PC-9 (cell line): Measurements from ENCODE around the gene LMX1A. TPM values are rescaled to one million over a fixed set of nuclear protein-coding genes. Genes with fewer than 3 reads are reported as not detected.

Experiments
- BruUV-seq: library from RNA; stranded (reverse); fragments of 400-500 nt; replicated peaks from 2 replicates; lab custom pipeline; 2021; lab: Mats Ljungman, UMichigan
- CTCF ChIA-PET: fragments of 300-600 bp; sonication (Branson Sonifier 250); formaldehyde crosslinking; loops from one replicate; lab custom pipeline; 2022; ENCODE audit warnings: antibody characterized with exemption; lab: Charles Lee
- POLR2A ChIA-PET: fragments of 300-600 bp; sonication (Branson Sonifier 250); formaldehyde crosslinking; loops from one replicate; lab custom pipeline; 2022; ENCODE audit warnings: antibody characterized with exemption; ENCODE audit not compliant: unreplicated experiment; lab: Charles Lee
- DNase-seq, 2 experiments: peaks; one replicate each; pipeline versions ENCODE4 v3.0.0 to v3.0.0-alpha.2; 2015 to 2022; ENCODE audit warnings: mixed read lengths in 1 of 2
- H2AFZ ChIP-seq: fragments of 200-600 bp; sonication (generic); 2 replicates; pipeline ENCODE4 v1.8.1; 2017; ENCODE audit warnings: antibody characterized with exemption
- H3F3A ChIP-seq: fragments of 200-600 bp; sonication (generic); 2 replicates; pipeline ENCODE4 v1.8.1; 2017; ENCODE audit warnings: antibody characterized with exemption, mild to moderate bottlenecking, low read depth; ENCODE audit not compliant: insufficient read depth
- H3K27ac ChIP-seq: fragments of 200-600 bp; sonication (generic); 2 replicates; pipeline ENCODE4 v1.6.1; 2016; ENCODE audit warnings: mixed run types
- H3K27me3 ChIP-seq: fragments of 200-600 bp; sonication (generic); 2 replicates; pipeline ENCODE4 v1.6.1; 2016; ENCODE audit warnings: low read depth, mixed run types; ENCODE audit not compliant: insufficient read depth
- H3K36me3 ChIP-seq: fragments of 200-600 bp; sonication (generic); 2 replicates; pipeline ENCODE4 v1.6.1; 2016; ENCODE audit warnings: low read depth, mixed run types
- H3K4me1 ChIP-seq: fragments of 200-600 bp; sonication (generic); replicated peaks from 2 replicates; pipeline ENCODE4 v1.6.1; 2016; ENCODE audit warnings: mixed run types; ENCODE audit not compliant: insufficient read depth
- H3K4me2 ChIP-seq: fragments of 200-600 bp; sonication (generic); 2 replicates; pipeline ENCODE4 v1.6.1; 2017; ENCODE audit warnings: mixed run types
- H3K4me3 ChIP-seq: fragments of 200-600 bp; sonication (generic); 2 replicates; pipeline ENCODE4 v1.6.1; 2016; ENCODE audit warnings: mixed run types
- H3K79me2 ChIP-seq: fragments of 200-600 bp; sonication (generic); 2 replicates; pipeline ENCODE4 v1.6.1; 2017; ENCODE audit warnings: low read depth, mixed run types
- H3K9me2 ChIP-seq: fragments of 200-600 bp; sonication (generic); 2 replicates; pipeline ENCODE4 v1.8.1; 2017; ENCODE audit warnings: mild to moderate bottlenecking; ENCODE audit not compliant: insufficient read depth
- H3K9me3 ChIP-seq: fragments of 200-600 bp; sonication (generic); 2 replicates; pipeline ENCODE4 v1.8.1; 2016; ENCODE audit warnings: low read depth; ENCODE audit not compliant: insufficient read depth
- H4K20me1 ChIP-seq: fragments of 200-600 bp; sonication (generic); 2 replicates; pipeline ENCODE4 v1.8.1; 2017; ENCODE audit not compliant: insufficient read depth
- EZH2 ChIP-seq: fragments of 200-600 bp; sonication (generic); IDR thresholded peaks from 2 replicates; pipeline ENCODE4 v1.8.0; 2017; ENCODE audit warnings: antibody characterized with exemption, low read depth
- intact Hi-C: fragments of 100-400 bp; cut with micrococcal nuclease; formaldehyde crosslinking; loops from one replicate; pipeline ENCODE4 v1.10.0; 2022; ENCODE audit not compliant: unreplicated experiment
- total RNA-seq: library from RNA; stranded (reverse); gene quantifications from 2 replicates; pipeline ENCODE4 v1.2.3, GENCODE V29; 2021
- TF ChIP-seq, protein P1 (sequence below): fragments of 200-600 bp; sonication (generic); conservative IDR thresholded peaks from 2 replicates; pipeline ENCODE4 v1.6.1; 2017; ENCODE audit warnings: mixed run types, antibody characterized with exemption, mild to moderate bottlenecking, moderate library complexity

LMX1A gene
- total RNA-seq, 1 experiment from 2014 or later: not detected

DNA sequence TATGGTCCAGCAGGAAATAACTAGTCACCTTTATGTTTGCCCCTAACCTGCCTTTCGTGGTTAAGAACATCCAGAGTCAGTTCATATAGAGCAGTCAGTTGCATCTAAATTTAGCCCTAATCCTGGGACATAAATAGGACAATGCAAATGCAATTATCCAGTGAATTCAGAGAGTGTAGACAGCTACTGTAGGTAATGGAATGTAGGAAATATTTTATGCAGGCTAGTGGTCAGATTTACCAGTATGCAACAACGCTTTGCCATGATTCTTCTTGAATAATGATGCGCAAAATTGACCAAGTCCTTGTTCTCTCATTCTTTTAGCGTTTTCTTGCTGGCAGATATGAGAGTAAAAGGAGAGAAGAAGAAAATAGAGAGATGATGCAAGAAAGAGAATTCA is 165.4 kb downstream of the LMX1A start:
- TF ChIP-seq EZH2: no peak
- TF ChIP-seq, protein P1, sequence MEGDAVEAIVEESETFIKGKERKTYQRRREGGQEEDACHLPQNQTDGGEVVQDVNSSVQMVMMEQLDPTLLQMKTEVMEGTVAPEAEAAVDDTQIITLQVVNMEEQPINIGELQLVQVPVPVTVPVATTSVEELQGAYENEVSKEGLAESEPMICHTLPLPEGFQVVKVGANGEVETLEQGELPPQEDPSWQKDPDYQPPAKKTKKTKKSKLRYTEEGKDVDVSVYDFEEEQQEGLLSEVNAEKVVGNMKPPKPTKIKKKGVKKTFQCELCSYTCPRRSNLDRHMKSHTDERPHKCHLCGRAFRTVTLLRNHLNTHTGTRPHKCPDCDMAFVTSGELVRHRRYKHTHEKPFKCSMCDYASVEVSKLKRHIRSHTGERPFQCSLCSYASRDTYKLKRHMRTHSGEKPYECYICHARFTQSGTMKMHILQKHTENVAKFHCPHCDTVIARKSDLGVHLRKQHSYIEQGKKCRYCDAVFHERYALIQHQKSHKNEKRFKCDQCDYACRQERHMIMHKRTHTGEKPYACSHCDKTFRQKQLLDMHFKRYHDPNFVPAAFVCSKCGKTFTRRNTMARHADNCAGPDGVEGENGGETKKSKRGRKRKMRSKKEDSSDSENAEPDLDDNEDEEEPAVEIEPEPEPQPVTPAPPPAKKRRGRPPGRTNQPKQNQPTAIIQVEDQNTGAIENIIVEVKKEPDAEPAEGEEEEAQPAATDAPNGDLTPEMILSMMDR: no peak
- H4K20me1 ChIP-seq: no peaks in the 10 kb centered on the region
- H3K9me3 ChIP-seq: no peaks in the 10 kb centered on the region
- CTCF ChIA-PET: no interaction called here
- no peak overlapping the region for H3K4me3 ChIP-seq
- no TSS peak for BruUV-seq
- no peaks in the 10 kb centered on the region for H3K27me3 ChIP-seq
- no peak for DNase-seq
- intact Hi-C loops: no loop called here
- no peaks in the 10 kb centered on the region for H3K36me3 ChIP-seq
- H2AFZ ChIP-seq: no peak overlapping the region
- H3F3A ChIP-seq: no peaks in the 10 kb centered on the region
- H3K79me2 ChIP-seq: no peaks in the 10 kb centered on the region
- no peaks in the 10 kb centered on the region for H3K4me1 ChIP-seq
- H3K27ac ChIP-seq: no peak overlapping the region
- H3K9me2 ChIP-seq: no peaks in the 10 kb centered on the region
- POLR2A ChIA-PET: no interaction called here
- no peak overlapping the region for H3K4me2 ChIP-seq

DNA sequence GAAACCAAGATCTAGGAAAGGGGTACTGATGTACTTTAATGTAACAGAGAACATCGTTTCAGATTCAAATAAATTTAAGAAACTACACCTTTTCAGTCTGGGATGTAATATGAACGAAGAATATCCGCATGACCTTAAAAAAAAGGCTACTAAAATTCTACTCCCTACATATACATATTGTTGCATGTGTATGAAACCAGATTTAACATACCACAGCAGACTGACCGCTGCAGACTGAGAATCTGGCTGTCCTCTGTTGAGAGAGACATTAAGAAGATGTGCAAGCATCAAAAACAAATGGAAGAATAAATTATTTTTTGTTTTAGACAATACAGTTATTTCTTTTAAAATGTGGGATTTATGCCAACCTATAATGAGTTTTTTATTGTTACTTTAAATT is 166.6 kb downstream of the LMX1A start:
- ChIA-PET POLR2A (no interaction called here), CTCF (no interaction called here)
- Histone ChIP-seq H2AFZ (no peak overlapping the region), H3K4me2 (no peak overlapping the region), H3F3A (no peaks in the 10 kb centered on the region), H3K4me1 (no peaks in the 10 kb centered on the region), H3K9me2 (no peaks in the 10 kb centered on the region), H4K20me1 (no peaks in the 10 kb centered on the region), H3K27ac (no peak overlapping the region), H3K36me3 (no peaks in the 10 kb centered on the region), H3K9me3 (no peaks in the 10 kb centered on the region), H3K27me3 (no peaks in the 10 kb centered on the region), H3K79me2 (no peaks in the 10 kb centered on the region), H3K4me3 (no peak overlapping the region)
- intact Hi-C loops: no loop called here
- TF ChIP-seq EZH2: no peak
- TF ChIP-seq, protein P1: no peak
- no TSS peak for BruUV-seq
- no peak for DNase-seq

DNA sequence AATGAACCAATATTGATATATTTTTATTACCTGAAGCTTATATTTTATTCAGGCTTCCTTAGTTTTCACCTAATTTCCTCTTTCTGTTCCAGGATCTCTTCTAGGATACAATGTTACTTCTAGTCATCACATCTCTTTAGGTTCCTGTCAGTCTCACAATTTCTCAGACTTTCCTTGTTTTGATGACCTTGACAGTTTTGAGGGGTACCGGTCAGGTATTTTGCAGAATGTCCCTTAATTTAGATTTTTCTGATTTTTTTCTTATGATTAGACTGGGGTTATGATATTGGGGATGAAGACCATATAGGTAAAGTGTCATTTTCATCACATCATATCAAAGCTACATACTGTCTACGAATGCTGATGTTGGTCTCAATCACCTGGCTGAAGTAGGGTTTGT is 167.5 kb downstream of the LMX1A start:
- intact Hi-C loops: no loop called here
- no peaks in the 10 kb centered on the region for H3K9me3 ChIP-seq
- no peak for DNase-seq
- TF ChIP-seq, protein P1: no peak
- TF ChIP-seq EZH2: no peak
- no peaks in the 10 kb centered on the region for H3K27me3 ChIP-seq
- BruUV-seq: no TSS peak
- no peaks in the 10 kb centered on the region for H3K79me2 ChIP-seq
- ChIA-PET CTCF (no interaction called here), POLR2A (interaction anchor here (0.6 kb wide), 1 partner anchor 39 kb away, joined by 6 read pairs; no protein-coding TSS in a partner anchor)
- no peak overlapping the region for H3K27ac ChIP-seq
- no peaks in the 10 kb centered on the region for H4K20me1 ChIP-seq
- no peak overlapping the region for H2AFZ ChIP-seq
- no peaks in the 10 kb centered on the region for H3F3A ChIP-seq
- H3K4me3 ChIP-seq: no peak overlapping the region
- no peak overlapping the region for H3K4me2 ChIP-seq
- no peaks in the 10 kb centered on the region for H3K4me1 ChIP-seq
- no peaks in the 10 kb centered on the region for H3K36me3 ChIP-seq
- no peaks in the 10 kb centered on the region for H3K9me2 ChIP-seq
